ENCODE measurements around the gene CPT1A.

The CPT1A gene

DNA sequence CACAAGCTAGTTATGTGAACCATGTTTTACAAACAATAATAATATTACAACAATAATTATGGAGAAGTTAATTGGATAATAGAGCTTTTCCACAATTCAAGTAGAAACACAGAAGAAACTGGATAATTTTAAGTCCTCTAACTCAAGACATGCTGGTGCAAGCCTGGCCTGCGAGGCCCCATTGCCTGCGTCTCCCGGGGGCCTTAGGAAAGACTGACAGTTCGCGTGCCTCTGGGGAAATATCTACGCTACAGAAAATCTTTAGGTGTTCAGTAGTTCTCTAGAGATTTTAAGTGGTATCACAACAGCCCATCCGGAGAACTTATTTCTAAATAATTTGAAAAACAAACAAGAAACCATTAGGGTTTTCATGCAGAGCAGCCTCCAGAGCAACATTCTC, 134.2 kb downstream of the CPT1A start:
- DNase-seq (ENCODE audit: low spot score), result no peak

DNA sequence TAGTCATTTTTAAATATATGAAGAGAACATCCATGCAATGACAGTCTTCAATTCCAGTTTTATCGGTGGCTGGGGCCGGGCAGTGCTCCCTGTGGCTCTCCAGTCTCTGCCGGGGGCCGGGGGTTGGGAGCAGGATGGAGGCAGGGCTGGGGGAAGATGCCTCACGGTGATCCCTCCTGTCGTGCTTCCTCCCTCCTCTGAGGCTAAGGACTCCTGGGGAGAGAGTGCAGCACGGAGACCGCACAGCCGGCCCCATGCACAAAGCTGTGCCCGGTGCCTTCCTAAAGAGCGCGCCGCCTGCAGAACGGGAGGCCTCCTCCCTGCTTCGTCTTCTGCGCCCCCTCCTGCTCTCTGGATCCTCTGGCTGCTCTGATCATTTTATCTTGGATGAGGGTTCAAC, 136.8 kb downstream of the CPT1A start:
- no peak for DNase-seq (ENCODE audit: low spot score)

Measured in kidney capillary endothelial cell (primary cell).